Spleen (tissue), 7 donors: ENCODE measurements around the gene GABRA5.

Experiments
- POLR2A ChIP-seq, 3 donors: fragments of 450-650 bp; IDR thresholded peaks; one replicate each; pipeline ENCODE4 v1.5.1; 2017; ENCODE audit warnings: antibody characterized with exemption in 3 of 3, mild to moderate bottlenecking in 1 of 3
- TF ChIP-seq, protein P1 (sequence below), 11 experiments: fragments of 200-600 bp in 7 of 11; fragments of 450-650 bp in 4 of 11; sonication (generic) in 4 of 11; IDR thresholded peaks in 8 of 11; conservative IDR thresholded peaks in 3 of 11; 1 replicate in 7 of 11; 2 replicates in 4 of 11; pipeline versions ENCODE4 v1.4.0 to v1.8.0; 2016 to 2021; ENCODE audit warnings: antibody characterized with exemption in 11 of 11, inconsistent platforms in 4 of 11, mild to moderate bottlenecking in 1 of 11
- donor health status: DM: no; HTN: no; CAD: no; lungs with moderate emphysema.
- donor health status: DM: no; HTN: no; CAD: no.
- donor health status: DM: no; HTN: no; CAD: no.

DNA sequence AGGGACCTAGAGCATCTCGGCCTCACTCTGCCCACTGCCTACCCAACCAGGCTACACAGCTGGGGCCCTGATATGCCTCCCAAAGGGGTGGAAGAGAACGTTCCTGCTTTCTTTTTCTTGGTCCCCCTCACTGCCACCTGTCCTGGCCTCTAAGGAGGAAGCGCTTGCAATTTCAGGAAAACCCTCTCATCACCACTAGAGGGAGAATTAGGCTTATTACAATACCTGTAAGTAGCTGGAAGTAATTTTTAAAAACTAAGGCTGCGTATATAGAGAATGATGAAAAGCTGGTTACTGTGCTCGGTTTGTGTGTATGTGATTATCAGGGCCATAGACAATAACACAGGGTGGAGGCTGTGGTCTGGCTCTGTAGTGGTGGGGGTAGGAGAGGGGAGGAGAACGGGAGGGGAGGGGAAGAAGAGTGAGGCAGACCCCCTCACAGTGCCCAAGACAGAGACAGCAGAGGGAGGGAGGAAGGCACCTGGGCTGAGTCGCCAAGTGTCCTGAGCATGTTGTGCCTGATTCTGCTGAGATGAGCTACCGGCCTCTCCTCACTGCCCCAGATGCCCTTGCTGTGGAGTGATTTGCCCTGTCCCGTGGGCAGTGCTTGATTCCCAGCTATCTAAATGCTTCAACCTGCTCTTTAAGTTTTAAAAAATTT, 107.4 kb downstream of the GABRA5 start:
- TF ChIP-seq, protein P1, sequence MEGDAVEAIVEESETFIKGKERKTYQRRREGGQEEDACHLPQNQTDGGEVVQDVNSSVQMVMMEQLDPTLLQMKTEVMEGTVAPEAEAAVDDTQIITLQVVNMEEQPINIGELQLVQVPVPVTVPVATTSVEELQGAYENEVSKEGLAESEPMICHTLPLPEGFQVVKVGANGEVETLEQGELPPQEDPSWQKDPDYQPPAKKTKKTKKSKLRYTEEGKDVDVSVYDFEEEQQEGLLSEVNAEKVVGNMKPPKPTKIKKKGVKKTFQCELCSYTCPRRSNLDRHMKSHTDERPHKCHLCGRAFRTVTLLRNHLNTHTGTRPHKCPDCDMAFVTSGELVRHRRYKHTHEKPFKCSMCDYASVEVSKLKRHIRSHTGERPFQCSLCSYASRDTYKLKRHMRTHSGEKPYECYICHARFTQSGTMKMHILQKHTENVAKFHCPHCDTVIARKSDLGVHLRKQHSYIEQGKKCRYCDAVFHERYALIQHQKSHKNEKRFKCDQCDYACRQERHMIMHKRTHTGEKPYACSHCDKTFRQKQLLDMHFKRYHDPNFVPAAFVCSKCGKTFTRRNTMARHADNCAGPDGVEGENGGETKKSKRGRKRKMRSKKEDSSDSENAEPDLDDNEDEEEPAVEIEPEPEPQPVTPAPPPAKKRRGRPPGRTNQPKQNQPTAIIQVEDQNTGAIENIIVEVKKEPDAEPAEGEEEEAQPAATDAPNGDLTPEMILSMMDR (IDR thresholded peaks at IDR 0.05 in 8 of 11, conservative IDR thresholded peaks at IDR 0.05 in 3 of 11): peak in 7 of 11 experiments; percentile 26 to 49 (median 34)
- TF ChIP-seq POLR2A (IDR thresholded peaks at IDR 0.05): no peak
